Measurements from ENCODE around the gene ANP32B.
A peak's percentile ranks its signal among the peaks of the same experiment; 100 is the strongest.

The ANP32B gene

GRCh38 chr9:98047002-98047401, 63.9 kb downstream of the ANP32B start:
- H3K18ac ChIP-seq (ENCODE audit: low read length), result no peak overlapping the region
- no peaks in the 10 kb centered on the region for H3K36me3 ChIP-seq (ENCODE audit: control insufficient read depth, insufficient read depth, low read length)
- H3K4me3 ChIP-seq (ENCODE audit: low read length), result no peak overlapping the region
- H3K4ac ChIP-seq (ENCODE audit: low read depth, low read length), result no peak overlapping the region
- H2BK15ac ChIP-seq (replicated peaks; ENCODE audit: low read depth), result no peak overlapping the region
- H3K4me2 ChIP-seq (ENCODE audit: low read length), result no peak overlapping the region
- no peak overlapping the region for H2BK5ac ChIP-seq (ENCODE audit: low read length)
- no peak overlapping the region for H2AK5ac ChIP-seq (ENCODE audit: low read length)
- no peak overlapping the region for H4K8ac ChIP-seq (ENCODE audit: low read depth, low read length)
- no peaks in the 10 kb centered on the region for H3K4me1 ChIP-seq (ENCODE audit: control insufficient read depth, low read depth, low read length)
- H3K79me2 ChIP-seq (ENCODE audit: control insufficient read depth, insufficient read depth, low read length), result no peaks in the 10 kb centered on the region
- WGBS (ENCODE audit: extremely low coverage, insufficient coverage, low lambda C conversion rate), result no CpG with 5 or more reads among the region's 5 CpGs
- H2BK120ac ChIP-seq (ENCODE audit: low read depth, low read length), result no peak overlapping the region
- H3K27ac ChIP-seq (ENCODE audit: low read depth, low read length), result no peak overlapping the region
- no peak overlapping the region for H4K5ac ChIP-seq (ENCODE audit: low read length)
- DNase-seq, result no peak
- H3K9ac ChIP-seq (ENCODE audit: low read length), result no peak overlapping the region
- H3K27me3 ChIP-seq (ENCODE audit: insufficient read depth, low read length, poor library complexity), result no peaks in the 10 kb centered on the region
- H3K23ac ChIP-seq (ENCODE audit: low read length), result no peak overlapping the region
- no peak overlapping the region for H3K56ac ChIP-seq (ENCODE audit: low read length)
- no peaks in the 10 kb centered on the region for H3K79me1 ChIP-seq (ENCODE audit: low read length)

GRCh38 chr9:98049288-98050072, 66.3 kb downstream of the ANP32B start:
- H3K23ac ChIP-seq (ENCODE audit: low read length), result no peak overlapping the region

GRCh38 chr9:98050351-98050750, 67.2 kb downstream of the ANP32B start:
- H3K18ac ChIP-seq (ENCODE audit: low read length), result no peak overlapping the region
- H2BK120ac ChIP-seq (ENCODE audit: low read depth, low read length), result no peak overlapping the region
- no peak overlapping the region for H3K23ac ChIP-seq (ENCODE audit: low read length)
- H2BK15ac ChIP-seq (replicated peaks; ENCODE audit: low read depth), result no peak overlapping the region
- no peaks in the 10 kb centered on the region for H3K27me3 ChIP-seq (ENCODE audit: insufficient read depth, low read length, poor library complexity)
- H3K4me1 ChIP-seq (ENCODE audit: control insufficient read depth, low read depth, low read length), result no peaks in the 10 kb centered on the region
- H4K8ac ChIP-seq (ENCODE audit: low read depth, low read length), result no peak overlapping the region
- H3K56ac ChIP-seq (ENCODE audit: low read length), result no peak overlapping the region
- no peak overlapping the region for H2BK5ac ChIP-seq (ENCODE audit: low read length)
- no peak overlapping the region for H3K4me2 ChIP-seq (ENCODE audit: low read length)
- H3K4me3 ChIP-seq (ENCODE audit: low read length), result no peak overlapping the region
- H4K5ac ChIP-seq (ENCODE audit: low read length), result no peak overlapping the region
- H3K4ac ChIP-seq (ENCODE audit: low read depth, low read length), result no peak overlapping the region
- DNase-seq, result no peak
- H3K36me3 ChIP-seq (ENCODE audit: control insufficient read depth, insufficient read depth, low read length), result no peaks in the 10 kb centered on the region
- no peak overlapping the region for H3K27ac ChIP-seq (ENCODE audit: low read depth, low read length)
- H3K79me2 ChIP-seq (ENCODE audit: control insufficient read depth, insufficient read depth, low read length), result no peaks in the 10 kb centered on the region
- no peak overlapping the region for H2AK5ac ChIP-seq (ENCODE audit: low read length)
- no peak overlapping the region for H3K9ac ChIP-seq (ENCODE audit: low read length)
- no peaks in the 10 kb centered on the region for H3K79me1 ChIP-seq (ENCODE audit: low read length)
- WGBS (ENCODE audit: extremely low coverage, insufficient coverage, low lambda C conversion rate), result no CpG with 5 or more reads among the region's 4 CpGs

More at GRCh38 chr9:98049288-98050072, 66.3 kb downstream of the ANP32B start:
- H3K79me1 ChIP-seq (ENCODE audit: low read length), result no peaks in the 10 kb centered on the region
- no peaks in the 10 kb centered on the region for H3K27me3 ChIP-seq (ENCODE audit: insufficient read depth, low read length, poor library complexity)
- H2BK15ac ChIP-seq (replicated peaks; ENCODE audit: low read depth), result no peak overlapping the region
- H2AK5ac ChIP-seq (ENCODE audit: low read length), result no peak overlapping the region
- H3K4ac ChIP-seq (ENCODE audit: low read depth, low read length), result no peak overlapping the region
- H3K4me1 ChIP-seq (ENCODE audit: control insufficient read depth, low read depth, low read length), result no peaks in the 10 kb centered on the region
- H3K56ac ChIP-seq (ENCODE audit: low read length), result no peak overlapping the region
- no peak overlapping the region for H3K4me2 ChIP-seq (ENCODE audit: low read length)
- H3K9ac ChIP-seq (ENCODE audit: low read length), result no peak overlapping the region
- no peak for DNase-seq
- H3K36me3 ChIP-seq (ENCODE audit: control insufficient read depth, insufficient read depth, low read length), result no peaks in the 10 kb centered on the region
- no peaks in the 10 kb centered on the region for H3K79me2 ChIP-seq (ENCODE audit: control insufficient read depth, insufficient read depth, low read length)
- WGBS (ENCODE audit: extremely low coverage, insufficient coverage, low lambda C conversion rate), result no CpG with 5 or more reads among the region's 1 CpG
- no peak overlapping the region for H3K18ac ChIP-seq (ENCODE audit: low read length)
- H2BK5ac ChIP-seq (ENCODE audit: low read length), result no peak overlapping the region
- H3K4me3 ChIP-seq (ENCODE audit: low read length), result no peak overlapping the region
- H3K27ac ChIP-seq (ENCODE audit: low read depth, low read length), result no peak overlapping the region
- no peak overlapping the region for H2BK120ac ChIP-seq (ENCODE audit: low read depth, low read length)
- no peak overlapping the region for H4K8ac ChIP-seq (ENCODE audit: low read depth, low read length)
- H4K5ac ChIP-seq (ENCODE audit: low read length), result no peak overlapping the region

GRCh38 chr9:98054376-98054951, 71.3 kb downstream of the ANP32B start:
- H3K18ac ChIP-seq (ENCODE audit: low read length), result no peak overlapping the region
- DNase-seq, result no peak
- no CpG with 5 or more reads among the region's 7 CpGs for WGBS (ENCODE audit: extremely low coverage, insufficient coverage, low lambda C conversion rate)

GRCh38 chr9:98056269-98057137, 73.4 kb downstream of the ANP32B start, which contains the start of gene NANS:
TSS of gene NANS (plus strand) at chr9:98056732. CDS start at chr9:98056809, 77 bp downstream.
- Histone ChIP-seq H3K27ac (ENCODE audit: low read depth, low read length) (no peak within 1 kb of the TSS), H4K5ac (ENCODE audit: low read length) (no peak within 1 kb of the TSS), H2BK5ac (ENCODE audit: low read length) (no peak within 1 kb of the TSS), H2AK5ac (ENCODE audit: low read length) (no peak within 1 kb of the TSS), H3K18ac (ENCODE audit: low read length) (peak within 1 kb of the TSS; percentile 88), H3K9ac (ENCODE audit: low read length) (peak within 1 kb of the TSS; percentile 91), H2BK15ac (replicated peaks; ENCODE audit: low read depth) (no peak within 1 kb of the TSS), H3K23ac (ENCODE audit: low read length) (no peak within 1 kb of the TSS), H3K4me1 (ENCODE audit: control insufficient read depth, low read depth, low read length) (no peaks in the 10 kb centered on the region), H3K79me2 (ENCODE audit: control insufficient read depth, insufficient read depth, low read length) (peaks cover 6% of the 10 kb centered on the region), H3K36me3 (ENCODE audit: control insufficient read depth, insufficient read depth, low read length) (no peaks in the 10 kb centered on the region), H4K8ac (ENCODE audit: low read depth, low read length) (no peak within 1 kb of the TSS), H3K4me2 (ENCODE audit: low read length) (peak within 1 kb of the TSS; percentile 96), H3K4ac (ENCODE audit: low read depth, low read length) (no peak within 1 kb of the TSS), H3K79me1 (ENCODE audit: low read length) (peaks cover 7% of the 10 kb centered on the region), H3K56ac (ENCODE audit: low read length) (peak within 1 kb of the TSS; percentile 98), H2BK120ac (ENCODE audit: low read depth, low read length) (peak within 1 kb of the TSS; percentile 15), H3K4me3 (ENCODE audit: low read length) (peak within 1 kb of the TSS; percentile 93), H3K27me3 (ENCODE audit: insufficient read depth, low read length, poor library complexity) (no peaks in the 10 kb centered on the region)
- DNase-seq, result peak; percentile 97
- WGBS (ENCODE audit: extremely low coverage, insufficient coverage, low lambda C conversion rate), result no CpG with 5 or more reads among the region's 80 CpGs

More at GRCh38 chr9:98054376-98054951, 71.3 kb downstream of the ANP32B start:
- no peak overlapping the region for H3K9ac ChIP-seq (ENCODE audit: low read length)
- H3K27me3 ChIP-seq (ENCODE audit: insufficient read depth, low read length, poor library complexity), result no peaks in the 10 kb centered on the region
- no peaks in the 10 kb centered on the region for H3K4me1 ChIP-seq (ENCODE audit: control insufficient read depth, low read depth, low read length)
- H2BK15ac ChIP-seq (replicated peaks; ENCODE audit: low read depth), result no peak overlapping the region
- no peak overlapping the region for H3K27ac ChIP-seq (ENCODE audit: low read depth, low read length)
- H3K56ac ChIP-seq (ENCODE audit: low read length), result no peak overlapping the region
- peaks cover 4% of the 10 kb centered on the region for H3K79me1 ChIP-seq (ENCODE audit: low read length)
- H2AK5ac ChIP-seq (ENCODE audit: low read length), result no peak overlapping the region
- no peak overlapping the region for H3K4me3 ChIP-seq (ENCODE audit: low read length)
- H3K79me2 ChIP-seq (ENCODE audit: control insufficient read depth, insufficient read depth, low read length), result peaks cover 6% of the 10 kb centered on the region
- no peak overlapping the region for H3K4me2 ChIP-seq (ENCODE audit: low read length)
- H4K5ac ChIP-seq (ENCODE audit: low read length), result no peak overlapping the region
- H3K23ac ChIP-seq (ENCODE audit: low read length), result no peak overlapping the region
- H2BK5ac ChIP-seq (ENCODE audit: low read length), result no peak overlapping the region
- H4K8ac ChIP-seq (ENCODE audit: low read depth, low read length), result no peak overlapping the region
- H3K36me3 ChIP-seq (ENCODE audit: control insufficient read depth, insufficient read depth, low read length), result no peaks in the 10 kb centered on the region
- no peak overlapping the region for H3K4ac ChIP-seq (ENCODE audit: low read depth, low read length)
- no peak overlapping the region for H2BK120ac ChIP-seq (ENCODE audit: low read depth, low read length)
